ENCODE results near the gene FGR. TPM values are rescaled to one million over a fixed set of nuclear protein-coding genes. Genes with fewer than 3 reads are reported as not detected.
"Not testable (repeated sequence)": the region's sequence is repeated elsewhere in the genome, so short reads cannot be mapped to it uniquely, and the experiment has no call there.

The FGR gene
- total RNA-seq, 1 donor from 2014 or later = 149 TPM

DNA sequence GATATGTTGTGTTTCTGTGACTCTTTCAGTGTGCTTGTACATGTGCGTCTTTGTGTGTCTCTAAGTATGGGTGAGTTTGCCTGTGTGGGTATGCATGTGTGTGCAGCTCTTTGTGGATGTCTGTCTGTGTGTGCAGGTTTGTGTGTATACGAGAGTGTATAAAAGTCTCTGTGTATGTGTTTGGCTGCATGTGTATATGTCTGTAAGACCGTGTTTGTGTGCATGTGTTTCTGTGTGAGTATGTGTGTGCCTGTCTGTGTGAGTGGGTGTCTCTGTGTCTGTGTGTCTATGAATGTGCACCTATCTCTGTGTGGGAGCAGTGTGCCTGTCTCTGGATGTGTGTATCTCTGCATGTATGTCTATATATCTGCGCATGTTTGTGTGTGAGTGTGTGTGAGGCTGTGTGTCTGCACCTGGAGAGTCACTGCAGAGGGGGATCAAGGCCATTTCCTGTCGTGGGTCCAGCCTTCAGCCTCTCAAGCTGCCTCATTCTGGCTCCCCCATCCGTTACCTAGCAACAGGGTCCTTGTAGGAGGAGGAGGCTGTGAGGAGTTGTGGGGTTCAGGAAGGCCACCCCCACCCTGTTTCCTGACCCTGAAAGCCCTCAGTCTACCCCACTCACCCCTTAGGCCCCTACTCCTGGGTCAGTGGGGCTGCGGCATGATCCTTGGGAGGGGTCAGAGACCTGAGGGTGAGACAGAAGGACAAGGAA lies 10.4 kb downstream of the FGR start:
- TF ChIP-seq, protein P1, sequence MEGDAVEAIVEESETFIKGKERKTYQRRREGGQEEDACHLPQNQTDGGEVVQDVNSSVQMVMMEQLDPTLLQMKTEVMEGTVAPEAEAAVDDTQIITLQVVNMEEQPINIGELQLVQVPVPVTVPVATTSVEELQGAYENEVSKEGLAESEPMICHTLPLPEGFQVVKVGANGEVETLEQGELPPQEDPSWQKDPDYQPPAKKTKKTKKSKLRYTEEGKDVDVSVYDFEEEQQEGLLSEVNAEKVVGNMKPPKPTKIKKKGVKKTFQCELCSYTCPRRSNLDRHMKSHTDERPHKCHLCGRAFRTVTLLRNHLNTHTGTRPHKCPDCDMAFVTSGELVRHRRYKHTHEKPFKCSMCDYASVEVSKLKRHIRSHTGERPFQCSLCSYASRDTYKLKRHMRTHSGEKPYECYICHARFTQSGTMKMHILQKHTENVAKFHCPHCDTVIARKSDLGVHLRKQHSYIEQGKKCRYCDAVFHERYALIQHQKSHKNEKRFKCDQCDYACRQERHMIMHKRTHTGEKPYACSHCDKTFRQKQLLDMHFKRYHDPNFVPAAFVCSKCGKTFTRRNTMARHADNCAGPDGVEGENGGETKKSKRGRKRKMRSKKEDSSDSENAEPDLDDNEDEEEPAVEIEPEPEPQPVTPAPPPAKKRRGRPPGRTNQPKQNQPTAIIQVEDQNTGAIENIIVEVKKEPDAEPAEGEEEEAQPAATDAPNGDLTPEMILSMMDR (IDR thresholded peaks at IDR 0.05) = no peak
- Histone ChIP-seq H3K27ac (peak overlapping the region; percentile 30), H3K9me3 (no peaks in the 10 kb centered on the region), H3K4me1 (peaks cover 41% of the 10 kb centered on the region), H3K27me3 (no peaks in the 10 kb centered on the region), H3K4me3 (no peak overlapping the region), H3K36me3 (peaks cover 7% of the 10 kb centered on the region)
- intact Hi-C loops (cut with DNase I) = no loop called here
- DNase-seq = no peak
- peak; percentile 3 for ATAC-seq

GRCh38 chr1:27623327-27624212 lies 11.4 kb downstream of the FGR start:
- intact Hi-C loops (cut with DNase I) = no loop called here
- Histone ChIP-seq H3K4me3 (no peak overlapping the region), H3K36me3 (peaks cover 7% of the 10 kb centered on the region), H3K4me1 (peaks cover 31% of the 10 kb centered on the region), H3K27ac (no peak overlapping the region), H3K9me3 (no peaks in the 10 kb centered on the region), H3K27me3 (no peaks in the 10 kb centered on the region)
- peak; percentile 35 for ATAC-seq
- TF ChIP-seq, protein P1 (IDR thresholded peaks at IDR 0.05) = no peak
- no peak for DNase-seq

DNA sequence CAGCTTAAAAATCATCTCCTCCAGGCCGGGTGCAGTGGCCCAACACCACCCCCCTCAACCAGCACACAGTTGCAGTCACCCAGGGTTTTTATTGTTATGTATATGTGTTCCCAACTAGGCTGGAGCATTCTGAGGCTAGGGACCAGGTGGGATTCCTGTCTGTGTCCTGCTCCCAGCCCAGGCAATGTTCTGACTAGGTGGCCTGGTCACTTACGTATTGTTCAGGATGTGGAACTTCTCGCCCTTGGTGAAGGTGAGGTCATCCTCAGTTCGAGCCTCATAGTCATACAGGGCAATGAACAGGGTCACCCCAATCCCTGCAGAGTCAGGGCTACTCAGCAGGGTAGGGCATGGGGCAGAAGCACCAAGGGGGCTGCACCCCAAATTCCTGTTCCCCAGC lies 12.2 kb downstream of the FGR start:
- Histone ChIP-seq H3K4me3 (no peak overlapping the region), H3K27me3 (no peaks in the 10 kb centered on the region), H3K9me3 (no peaks in the 10 kb centered on the region), H3K27ac (no peak overlapping the region), H3K36me3 (peaks cover 7% of the 10 kb centered on the region), H3K4me1 (peaks cover 31% of the 10 kb centered on the region)
- ATAC-seq (no peak), DNase-seq (no peak)
- intact Hi-C loops (cut with DNase I) = no loop called here
- TF ChIP-seq, protein P1 (IDR thresholded peaks at IDR 0.05) = no peak

DNA sequence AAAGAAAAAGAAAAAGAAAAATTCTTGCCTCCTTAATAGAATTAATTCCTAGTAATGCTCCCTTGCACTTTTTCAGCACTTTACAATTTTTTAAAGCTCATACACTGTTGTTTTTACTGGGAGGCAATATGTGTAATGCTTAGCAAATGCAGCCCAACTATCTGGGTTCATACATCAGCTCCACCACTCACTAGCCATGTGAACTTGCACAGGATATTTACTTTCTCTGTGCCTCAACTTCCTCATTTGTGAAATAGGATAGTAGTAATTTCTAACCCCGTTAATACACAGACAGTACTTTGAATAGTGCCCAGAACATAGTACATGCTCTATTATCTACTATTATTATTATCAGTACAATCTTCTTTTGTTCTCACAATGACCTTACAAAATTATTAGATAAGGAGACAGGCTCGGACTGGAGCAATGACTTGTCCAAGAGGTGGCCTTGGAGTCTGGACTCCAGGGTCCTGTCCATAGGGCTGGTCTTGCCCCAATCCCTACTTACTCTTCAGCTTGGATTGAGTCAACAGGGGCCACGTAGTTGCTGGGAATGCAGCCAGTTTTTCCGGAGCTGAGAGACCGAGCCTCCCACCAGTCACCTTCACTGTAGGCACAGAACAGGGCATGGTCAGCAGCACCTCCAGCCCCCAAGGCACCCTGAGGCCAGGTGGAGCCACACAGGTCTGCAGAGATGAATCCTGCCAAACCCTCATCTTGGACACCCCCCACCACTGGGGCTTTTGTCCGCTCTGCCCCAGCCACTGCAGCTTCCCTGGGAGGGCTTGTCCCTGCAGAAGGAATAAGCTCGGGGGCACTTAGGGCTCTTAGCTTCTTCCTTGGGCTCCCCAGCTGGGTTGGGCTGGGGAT lies 13.7 kb downstream of the FGR start:
- TF ChIP-seq, protein P1 (IDR thresholded peaks at IDR 0.05) = no peak
- Histone ChIP-seq H3K4me1 (peaks cover 34% of the 10 kb centered on the region), H3K9me3 (no peaks in the 10 kb centered on the region)

DNA sequence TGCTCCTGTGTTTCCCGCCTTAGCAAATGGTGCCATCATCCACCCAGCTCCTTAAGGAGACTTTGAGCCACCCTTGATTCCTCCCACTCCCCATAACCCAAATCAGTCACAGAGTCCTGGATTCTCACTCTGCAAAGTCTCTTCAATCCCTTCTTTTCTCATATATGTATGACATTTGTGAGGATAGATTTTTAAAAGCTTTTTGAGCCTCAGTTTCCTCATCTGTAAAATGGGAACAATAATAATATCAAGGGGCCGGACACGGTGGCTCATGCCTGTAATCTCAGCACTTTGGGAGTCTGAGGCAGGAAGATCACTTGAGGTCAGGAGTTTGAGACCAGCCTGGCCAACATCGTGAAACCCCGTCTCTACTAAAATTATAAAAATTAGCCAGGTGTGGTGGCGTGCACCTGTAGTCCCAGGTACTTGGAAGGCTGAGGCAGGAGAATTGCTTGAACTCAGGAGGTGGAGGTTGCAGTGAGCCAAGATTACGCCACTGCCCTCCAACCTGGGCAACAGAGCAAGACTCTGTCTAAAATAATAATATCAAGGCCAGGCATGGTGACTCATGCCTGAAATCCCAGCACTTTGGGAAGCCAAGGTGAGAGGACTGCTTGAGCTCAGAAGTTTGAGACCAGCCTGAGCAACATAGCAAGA lies 15.1 kb downstream of the FGR start:
- H3K36me3 ChIP-seq; DNase-seq; H3K27me3 ChIP-seq; H3K9me3 ChIP-seq; ATAC-seq; intact Hi-C loops (cut with DNase I); H3K27ac ChIP-seq; H3K4me3 ChIP-seq: not testable (repeated sequence)
- H3K4me1 ChIP-seq = peaks cover 34% of the 10 kb centered on the region

More for the DNA sequence above, 13.7 kb downstream of the FGR start:
- H3K4me3 ChIP-seq = no peak overlapping the region
- ATAC-seq = no peak
- peak overlapping the region; percentile 3 for H3K27ac ChIP-seq
- intact Hi-C loops (cut with DNase I) = no loop called here
- H3K27me3 ChIP-seq = no peaks in the 10 kb centered on the region
- DNase-seq = no peak
- H3K36me3 ChIP-seq = peaks cover 7% of the 10 kb centered on the region

Measured in upper lobe of right lung (tissue), 1 donor.